DND-41 (cell line): ENCODE data around the gene CNKSR2.

Experiments
- EZH2 ChIP-seq: IDR thresholded peaks from 3 replicates; pipeline ENCODE4 v1.6.1; 2012; ENCODE audit warnings: borderline replicate concordance, low read depth, mild to moderate bottlenecking, moderate library complexity, low read length, inconsistent platforms; ENCODE audit not compliant: severe bottlenecking
- TF ChIP-seq, protein P1 (sequence below): IDR thresholded peaks from 2 replicates; pipeline ENCODE4 v1.5.1; 2012; ENCODE audit warnings: borderline replicate concordance, low read length, moderate library complexity, mild to moderate bottlenecking; ENCODE audit not compliant: poor library complexity, severe bottlenecking; ENCODE audit errors: extremely low read depth

DNA sequence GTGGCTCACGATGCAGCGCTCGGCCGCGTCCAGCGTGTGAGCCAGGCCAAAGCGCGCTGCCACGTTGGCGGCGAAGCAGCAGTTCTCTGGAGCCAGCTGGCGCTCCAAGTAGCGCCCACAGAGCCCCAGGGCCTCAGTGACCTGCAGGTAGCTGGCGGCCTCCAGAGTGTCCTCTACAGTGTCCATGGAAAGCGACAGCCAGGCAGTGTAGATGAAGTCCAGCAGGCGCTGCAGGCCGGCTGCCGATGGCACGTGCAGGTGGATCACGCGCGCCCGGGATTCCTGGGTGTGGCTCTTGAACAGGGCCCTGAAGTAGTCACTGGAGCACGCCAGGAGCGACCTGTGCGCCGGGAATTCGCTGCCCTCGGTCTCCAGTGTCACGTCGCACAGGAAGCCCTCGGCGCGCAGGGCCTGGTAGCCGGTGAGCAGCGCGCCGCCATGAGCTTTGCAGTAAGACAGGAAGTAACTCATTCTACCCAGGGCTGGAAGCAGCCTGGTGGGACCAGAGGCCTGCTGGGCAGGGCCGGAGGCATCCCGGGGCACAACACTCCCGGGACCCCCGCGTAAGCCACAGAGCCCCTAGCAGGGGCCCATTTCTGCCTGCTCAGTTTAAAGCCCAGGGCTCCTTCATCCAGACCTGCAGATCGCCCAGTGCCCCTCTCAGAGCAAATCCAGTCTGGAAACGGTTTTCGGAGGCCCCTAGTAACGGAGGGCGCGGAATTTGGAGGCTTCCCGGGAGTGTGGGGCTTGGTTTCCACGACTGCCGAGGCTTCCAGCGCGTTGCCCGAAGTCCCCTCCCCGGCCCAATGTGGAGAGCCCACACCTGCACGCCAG lies 283.3 kb downstream of the CNKSR2 start:
- no peak for TF ChIP-seq EZH2
- TF ChIP-seq, protein P1, sequence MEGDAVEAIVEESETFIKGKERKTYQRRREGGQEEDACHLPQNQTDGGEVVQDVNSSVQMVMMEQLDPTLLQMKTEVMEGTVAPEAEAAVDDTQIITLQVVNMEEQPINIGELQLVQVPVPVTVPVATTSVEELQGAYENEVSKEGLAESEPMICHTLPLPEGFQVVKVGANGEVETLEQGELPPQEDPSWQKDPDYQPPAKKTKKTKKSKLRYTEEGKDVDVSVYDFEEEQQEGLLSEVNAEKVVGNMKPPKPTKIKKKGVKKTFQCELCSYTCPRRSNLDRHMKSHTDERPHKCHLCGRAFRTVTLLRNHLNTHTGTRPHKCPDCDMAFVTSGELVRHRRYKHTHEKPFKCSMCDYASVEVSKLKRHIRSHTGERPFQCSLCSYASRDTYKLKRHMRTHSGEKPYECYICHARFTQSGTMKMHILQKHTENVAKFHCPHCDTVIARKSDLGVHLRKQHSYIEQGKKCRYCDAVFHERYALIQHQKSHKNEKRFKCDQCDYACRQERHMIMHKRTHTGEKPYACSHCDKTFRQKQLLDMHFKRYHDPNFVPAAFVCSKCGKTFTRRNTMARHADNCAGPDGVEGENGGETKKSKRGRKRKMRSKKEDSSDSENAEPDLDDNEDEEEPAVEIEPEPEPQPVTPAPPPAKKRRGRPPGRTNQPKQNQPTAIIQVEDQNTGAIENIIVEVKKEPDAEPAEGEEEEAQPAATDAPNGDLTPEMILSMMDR, result no peak
